NB4 (cell line): Measurements from ENCODE around the gene SLC1A4.

Experiments
- CTCF ChIP-seq: IDR thresholded peaks from one replicate; pipeline ENCODE4 v1.5.1; 2012; ENCODE audit warnings: low read depth, low read length
- MYC ChIP-seq: IDR thresholded peaks from 2 replicates; pipeline ENCODE4 v1.6.1; 2011; ENCODE audit warnings: low read depth, low read length

- TF ChIP-seq MYC (no peak), CTCF (no peak)
These were observed 44.7 kb upstream of the SLC1A4 start for GRCh38 chr2:64944484-64944883.
